ENCODE results near the gene ZFAND3. TPM values are rescaled to one million over a fixed set of nuclear protein-coding genes. Genes with fewer than 3 reads are reported as not detected.

Gene ZFAND3
- polyA plus RNA-seq, 1 experiment, result 15.5 TPM

DNA sequence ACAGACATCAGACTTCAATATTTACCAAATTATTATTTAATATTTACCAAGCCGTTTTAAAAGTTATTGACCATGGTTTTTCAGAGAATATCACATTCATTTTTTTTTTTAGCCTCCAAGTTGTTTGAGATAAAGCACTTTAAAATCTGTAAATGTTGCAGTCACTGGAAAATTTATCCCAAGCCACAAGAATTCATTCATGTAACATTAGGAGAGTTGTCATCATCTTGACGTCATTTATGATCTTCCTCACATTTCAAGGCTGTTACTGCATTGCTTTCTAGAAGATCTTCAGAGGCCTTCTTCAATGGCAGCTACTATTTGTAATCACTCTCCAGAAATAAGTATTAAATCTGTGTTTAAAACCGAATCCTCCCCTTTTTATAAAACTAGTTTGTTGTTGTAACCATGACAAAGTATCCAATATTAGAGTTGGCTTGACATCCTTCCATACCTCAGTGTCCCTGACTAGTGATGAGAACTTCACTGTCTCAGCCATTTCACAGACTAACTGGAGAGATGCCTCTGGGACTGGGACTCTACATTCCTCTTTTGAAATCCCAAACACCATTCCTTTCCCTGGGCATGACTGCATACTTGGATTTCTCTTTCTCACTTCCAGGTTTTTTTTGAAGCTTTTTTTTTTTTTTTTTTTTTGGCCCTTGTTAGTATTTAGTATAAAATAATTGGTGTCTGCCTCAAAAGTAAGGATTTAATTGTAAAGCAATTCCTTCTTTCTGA is 100.1 kb downstream of the ZFAND3 start:
- ChIA-PET CTCF (interaction anchor here (0.5 to 1.8 kb wide), 5 partner anchors 13 to 531 kb away, joined by 3 to 7 read pairs (median 4); no protein-coding TSS in a partner anchor), POLR2A (no interaction called here)
- no peaks in the 10 kb centered on the region for H3K9me3 ChIP-seq (ENCODE audit: control insufficient read depth, insufficient read depth, low read length)
- no peaks in the 10 kb centered on the region for H3K27me3 ChIP-seq (ENCODE audit: control insufficient read depth, insufficient read depth, low read length)
- TF ChIP-seq, protein P1, sequence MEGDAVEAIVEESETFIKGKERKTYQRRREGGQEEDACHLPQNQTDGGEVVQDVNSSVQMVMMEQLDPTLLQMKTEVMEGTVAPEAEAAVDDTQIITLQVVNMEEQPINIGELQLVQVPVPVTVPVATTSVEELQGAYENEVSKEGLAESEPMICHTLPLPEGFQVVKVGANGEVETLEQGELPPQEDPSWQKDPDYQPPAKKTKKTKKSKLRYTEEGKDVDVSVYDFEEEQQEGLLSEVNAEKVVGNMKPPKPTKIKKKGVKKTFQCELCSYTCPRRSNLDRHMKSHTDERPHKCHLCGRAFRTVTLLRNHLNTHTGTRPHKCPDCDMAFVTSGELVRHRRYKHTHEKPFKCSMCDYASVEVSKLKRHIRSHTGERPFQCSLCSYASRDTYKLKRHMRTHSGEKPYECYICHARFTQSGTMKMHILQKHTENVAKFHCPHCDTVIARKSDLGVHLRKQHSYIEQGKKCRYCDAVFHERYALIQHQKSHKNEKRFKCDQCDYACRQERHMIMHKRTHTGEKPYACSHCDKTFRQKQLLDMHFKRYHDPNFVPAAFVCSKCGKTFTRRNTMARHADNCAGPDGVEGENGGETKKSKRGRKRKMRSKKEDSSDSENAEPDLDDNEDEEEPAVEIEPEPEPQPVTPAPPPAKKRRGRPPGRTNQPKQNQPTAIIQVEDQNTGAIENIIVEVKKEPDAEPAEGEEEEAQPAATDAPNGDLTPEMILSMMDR (IDR thresholded peaks at IDR 0.05; ENCODE audit: low read depth, low read length), result no peak
- H3K27ac ChIP-seq (ENCODE audit: low read depth, low read length), result peak overlapping the region; percentile 57
- DNase-seq (ENCODE audit: low read depth, low spot score), result peak; percentile 47
- H3K4me3 ChIP-seq (ENCODE audit: low read depth, low read length), result no peak overlapping the region

GRCh38 chr6:37920667-37921066 is 101.1 kb downstream of the ZFAND3 start:
- no peak overlapping the region for H3K4me3 ChIP-seq (ENCODE audit: low read depth, low read length)
- H3K9me3 ChIP-seq (ENCODE audit: control insufficient read depth, insufficient read depth, low read length), result no peaks in the 10 kb centered on the region
- no peak overlapping the region for H3K27ac ChIP-seq (ENCODE audit: low read depth, low read length)
- TF ChIP-seq, protein P1 (IDR thresholded peaks at IDR 0.05; ENCODE audit: low read depth, low read length), result no peak
- H3K27me3 ChIP-seq (ENCODE audit: control insufficient read depth, insufficient read depth, low read length), result no peaks in the 10 kb centered on the region
- POLR2A ChIA-PET, result no interaction called here
- CTCF ChIA-PET, result interaction anchor here (0.7 to 1.8 kb wide), 3 partner anchors 32 to 130 kb away, joined by 3 to 4 read pairs (median 3); no protein-coding TSS in a partner anchor
- no peak for DNase-seq (ENCODE audit: low read depth, low spot score)

DNA sequence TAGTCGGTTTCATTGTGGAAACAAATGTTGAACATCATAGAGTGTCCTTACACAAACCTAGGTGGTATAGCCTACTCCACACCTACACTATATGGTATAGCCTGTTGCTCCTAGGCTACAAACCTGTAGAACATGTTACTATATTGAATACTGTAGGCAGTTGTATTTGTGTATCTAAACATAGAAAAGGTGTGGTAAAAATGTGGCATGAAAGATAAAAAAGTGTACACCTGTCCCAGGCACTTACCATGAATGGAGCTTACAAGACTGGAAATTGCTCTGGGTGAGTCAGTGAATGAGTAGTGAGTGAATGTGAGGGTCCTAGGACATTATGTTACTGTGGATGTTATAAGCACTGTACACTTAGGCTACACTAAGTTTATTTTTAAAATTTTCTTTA is 103.0 kb downstream of the ZFAND3 start:
- Histone ChIP-seq H3K27ac (ENCODE audit: low read depth, low read length) (no peak overlapping the region), H3K9me3 (ENCODE audit: control insufficient read depth, insufficient read depth, low read length) (no peaks in the 10 kb centered on the region), H3K4me3 (ENCODE audit: low read depth, low read length) (no peak overlapping the region), H3K27me3 (ENCODE audit: control insufficient read depth, insufficient read depth, low read length) (no peaks in the 10 kb centered on the region)
- TF ChIP-seq, protein P1 (IDR thresholded peaks at IDR 0.05; ENCODE audit: low read depth, low read length), result no peak
- ChIA-PET CTCF (no interaction called here), POLR2A (interaction anchor here (0.6 kb wide), 1 partner anchor 81 kb away, joined by 3 read pairs; no protein-coding TSS in a partner anchor)
- no peak for DNase-seq (ENCODE audit: low read depth, low spot score)

- Histone ChIP-seq H3K27ac (ENCODE audit: low read depth, low read length) (no peak overlapping the region), H3K9me3 (ENCODE audit: control insufficient read depth, insufficient read depth, low read length) (no peaks in the 10 kb centered on the region), H3K27me3 (ENCODE audit: control insufficient read depth, insufficient read depth, low read length) (no peaks in the 10 kb centered on the region), H3K4me3 (ENCODE audit: low read depth, low read length) (no peak overlapping the region)
- DNase-seq (ENCODE audit: low read depth, low spot score), result no peak
- TF ChIP-seq, protein P1 (IDR thresholded peaks at IDR 0.05; ENCODE audit: low read depth, low read length), result no peak
- POLR2A ChIA-PET, result no interaction called here
- CTCF ChIA-PET, result no interaction called here
Observed at GRCh38 chr6:37923514-37923913, 104.0 kb downstream of the ZFAND3 start.

DNA sequence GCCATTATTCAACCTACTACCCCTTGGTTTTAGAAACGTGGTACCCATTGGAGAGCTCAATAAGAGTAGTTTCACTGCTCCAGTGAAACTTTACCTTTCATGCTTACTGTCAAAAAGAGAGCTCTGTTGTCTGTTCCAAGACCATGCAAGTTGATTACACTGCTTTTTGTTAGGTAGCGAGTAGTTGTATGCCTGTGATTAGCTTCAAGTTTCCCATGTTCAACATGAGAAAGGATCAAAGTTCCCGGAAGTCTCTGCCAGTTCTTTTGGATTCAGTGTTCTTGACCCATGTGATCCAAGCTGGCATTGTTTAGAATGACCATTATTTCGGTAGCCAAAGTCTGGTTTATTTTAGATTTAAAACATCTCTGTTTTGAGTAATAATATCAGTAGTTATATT is 107.1 kb downstream of the ZFAND3 start:
- Histone ChIP-seq H3K27me3 (ENCODE audit: control insufficient read depth, insufficient read depth, low read length) (no peaks in the 10 kb centered on the region), H3K27ac (ENCODE audit: low read depth, low read length) (no peak overlapping the region), H3K4me3 (ENCODE audit: low read depth, low read length) (no peak overlapping the region), H3K9me3 (ENCODE audit: control insufficient read depth, insufficient read depth, low read length) (no peaks in the 10 kb centered on the region)
- POLR2A ChIA-PET, result no interaction called here
- no peak for DNase-seq (ENCODE audit: low read depth, low spot score)
- CTCF ChIA-PET, result no interaction called here
- TF ChIP-seq, protein P1 (IDR thresholded peaks at IDR 0.05; ENCODE audit: low read depth, low read length), result no peak

All from AG04450 (cell line).